ENCODE data around the gene MTHFD1. TPM values are rescaled to one million over a fixed set of nuclear protein-coding genes. Genes with fewer than 3 reads are reported as not detected.

Gene MTHFD1
- total RNA-seq, 4 donors from 2014 or later = 21.5 to 42.0 (median 33.0) TPM

DNA sequence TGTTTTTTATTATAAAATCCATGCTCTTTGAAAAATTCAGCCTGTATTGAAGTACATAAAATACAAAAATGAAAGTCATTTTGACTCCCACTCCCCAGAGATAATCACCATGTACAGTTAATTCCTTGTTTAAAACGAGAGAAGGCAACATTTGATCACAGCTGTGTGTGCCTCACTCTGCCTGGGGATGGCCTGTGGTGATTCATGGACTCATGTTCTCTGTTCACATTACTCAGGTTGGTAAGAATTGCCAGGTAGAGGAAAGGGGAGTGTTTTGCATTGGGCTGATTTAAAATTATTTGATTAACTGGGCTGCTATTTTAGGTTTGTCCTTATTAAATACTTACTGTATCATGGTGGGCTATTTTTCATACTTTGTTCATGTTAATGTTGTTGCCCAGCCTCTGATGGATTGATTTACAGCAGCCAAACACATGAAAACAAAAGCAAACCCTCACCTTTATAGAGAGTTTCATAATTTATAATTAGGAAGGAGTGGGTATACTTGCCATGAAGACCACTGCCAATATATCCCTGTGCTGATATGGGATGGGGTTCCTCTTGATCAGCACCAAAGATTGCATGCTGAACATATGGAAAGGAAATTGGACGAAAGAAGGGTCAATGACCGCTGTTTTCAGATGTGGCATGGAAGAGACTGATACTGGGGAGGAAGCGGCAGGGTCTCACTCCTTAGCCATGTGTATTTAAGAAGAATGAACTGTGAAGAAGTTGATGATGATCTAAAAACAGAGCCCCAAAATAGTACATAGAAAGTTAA, 119.4 kb downstream of the MTHFD1 start:
- H3K36me3 ChIP-seq = no peaks in the 10 kb centered on the region
- no peak for DNase-seq (ENCODE audit: low spot score in 2 of 2)
- H3K4me1 ChIP-seq = peaks cover 70% of the 10 kb centered on the region
- H3K4me3 ChIP-seq = no peak overlapping the region
- TF ChIP-seq, protein P1, sequence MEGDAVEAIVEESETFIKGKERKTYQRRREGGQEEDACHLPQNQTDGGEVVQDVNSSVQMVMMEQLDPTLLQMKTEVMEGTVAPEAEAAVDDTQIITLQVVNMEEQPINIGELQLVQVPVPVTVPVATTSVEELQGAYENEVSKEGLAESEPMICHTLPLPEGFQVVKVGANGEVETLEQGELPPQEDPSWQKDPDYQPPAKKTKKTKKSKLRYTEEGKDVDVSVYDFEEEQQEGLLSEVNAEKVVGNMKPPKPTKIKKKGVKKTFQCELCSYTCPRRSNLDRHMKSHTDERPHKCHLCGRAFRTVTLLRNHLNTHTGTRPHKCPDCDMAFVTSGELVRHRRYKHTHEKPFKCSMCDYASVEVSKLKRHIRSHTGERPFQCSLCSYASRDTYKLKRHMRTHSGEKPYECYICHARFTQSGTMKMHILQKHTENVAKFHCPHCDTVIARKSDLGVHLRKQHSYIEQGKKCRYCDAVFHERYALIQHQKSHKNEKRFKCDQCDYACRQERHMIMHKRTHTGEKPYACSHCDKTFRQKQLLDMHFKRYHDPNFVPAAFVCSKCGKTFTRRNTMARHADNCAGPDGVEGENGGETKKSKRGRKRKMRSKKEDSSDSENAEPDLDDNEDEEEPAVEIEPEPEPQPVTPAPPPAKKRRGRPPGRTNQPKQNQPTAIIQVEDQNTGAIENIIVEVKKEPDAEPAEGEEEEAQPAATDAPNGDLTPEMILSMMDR (IDR thresholded peaks at IDR 0.05) = no peak
- TF ChIP-seq POLR2A (IDR thresholded peaks at IDR 0.05) (no peak), POLR2AphosphoS5 (IDR thresholded peaks at IDR 0.05) (no peak), EP300 (IDR thresholded peaks at IDR 0.05) (no peak)
- no peaks in the 10 kb centered on the region for H3K9me3 ChIP-seq
- WGBS = 66% methylated on average over 4 of the region's 4 CpGs
- H3K27me3 ChIP-seq = no peaks in the 10 kb centered on the region
- H3K27ac ChIP-seq = peak overlapping the region; percentile 19

DNA sequence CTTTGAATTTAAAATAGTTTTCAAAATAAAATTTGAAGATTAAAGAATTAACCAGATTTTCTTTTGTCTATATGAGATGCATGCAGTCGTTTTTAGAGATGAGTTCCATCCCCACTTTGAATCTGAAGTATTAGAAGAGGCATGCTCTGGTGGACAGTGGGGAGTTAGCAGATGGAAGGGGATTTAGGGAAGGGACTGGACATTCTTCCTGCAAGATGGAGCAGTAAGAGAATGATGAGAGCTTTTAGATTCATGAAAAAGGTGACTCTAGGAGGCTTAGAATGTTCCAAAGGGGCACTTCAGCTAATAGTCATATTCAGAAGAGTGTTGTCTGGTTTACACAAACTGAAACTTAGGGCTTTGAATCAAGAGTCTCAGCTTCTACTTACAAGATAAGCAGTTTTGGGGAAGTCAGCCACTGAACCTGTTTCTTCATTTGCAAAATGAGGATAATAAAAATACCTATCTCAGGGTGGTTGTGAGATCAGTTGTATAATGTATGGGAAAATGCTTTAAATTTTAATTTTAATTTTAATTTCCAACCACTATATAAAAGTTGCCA, 120.1 kb downstream of the MTHFD1 start:
- Histone ChIP-seq H3K4me1 (peaks cover 74% of the 10 kb centered on the region), H3K27ac (no peak overlapping the region)

DNA sequence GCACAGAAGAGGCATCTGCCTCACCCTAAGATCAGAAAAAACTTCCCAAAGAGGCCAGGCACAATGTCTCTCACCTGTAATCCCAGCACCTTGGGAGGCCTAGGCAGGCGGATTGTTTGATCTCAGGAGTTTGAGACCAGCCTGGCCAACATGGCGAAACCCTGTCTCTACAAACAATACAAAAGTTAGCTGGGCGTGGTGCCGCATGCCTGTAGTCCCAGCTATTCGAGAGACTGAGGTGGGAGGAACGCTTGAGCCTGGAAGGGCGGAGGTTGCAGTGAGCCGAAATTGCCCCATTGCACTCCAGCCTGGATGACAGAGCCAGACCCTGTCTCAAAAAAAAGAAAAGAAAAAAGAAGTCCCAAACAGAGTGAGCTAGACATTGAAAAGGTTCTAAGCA, 120.9 kb downstream of the MTHFD1 start:
- Histone ChIP-seq H3K27ac (no peak overlapping the region), H3K36me3 (no peaks in the 10 kb centered on the region), H3K4me1 (peaks cover 81% of the 10 kb centered on the region), H3K9me3 (no peaks in the 10 kb centered on the region), H3K4me3 (no peak overlapping the region), H3K27me3 (no peaks in the 10 kb centered on the region)
- WGBS = 64% methylated on average over 7 of the region's 8 CpGs
- TF ChIP-seq POLR2AphosphoS5 (IDR thresholded peaks at IDR 0.05) (no peak), EP300 (IDR thresholded peaks at IDR 0.05) (no peak), POLR2A (IDR thresholded peaks at IDR 0.05) (no peak)
- TF ChIP-seq, protein P1 (IDR thresholded peaks at IDR 0.05) = no peak
- no peak for DNase-seq (ENCODE audit: low spot score in 2 of 2)

More for the DNA sequence above, 120.1 kb downstream of the MTHFD1 start:
- Histone ChIP-seq H3K27me3 (no peaks in the 10 kb centered on the region), H3K9me3 (no peaks in the 10 kb centered on the region), H3K4me3 (no peak overlapping the region), H3K36me3 (no peaks in the 10 kb centered on the region)
- no peak for DNase-seq (ENCODE audit: low spot score in 2 of 2)
- no peak for TF ChIP-seq POLR2A (IDR thresholded peaks at IDR 0.05)
- no peak for TF ChIP-seq POLR2AphosphoS5 (IDR thresholded peaks at IDR 0.05)
- no peak for TF ChIP-seq EP300 (IDR thresholded peaks at IDR 0.05)
- TF ChIP-seq, protein P1 (IDR thresholded peaks at IDR 0.05) = no peak
- 40% methylated on average over 1 of the region's 1 CpG for WGBS

Other genes starting within 250 kb of the MTHFD1 start
- 1 to 10 TPM in 2 of 4 donors, under 1 TPM in 1, not detected in 1; 0.38 to 1.4 (median 1.1) TPM for gene ESR2, start 94.0 kb upstream of the MTHFD1 start, total RNA-seq
- gene AKAP5, start 77.1 kb downstream of the MTHFD1 start, total RNA-seq = under 1 TPM; 0.08 to 0.56 (median 0.34) TPM
- gene ZBTB25, start 115.5 kb downstream of the MTHFD1 start, total RNA-seq = 10 to 100 TPM in 3 of 4 donors, 1 to 10 TPM in 1; 5.9 to 29.9 (median 11.4) TPM
- gene ZBTB1, start 116.4 kb downstream of the MTHFD1 start, total RNA-seq = 100 to 1,000 TPM in 1 of 4 donors, 10 to 100 TPM in 3; 33.4 to 129 (median 59.8) TPM
- 10 to 100 TPM; 70.8 to 98.0 (median 91.6) TPM for gene HSPA2, start 152.4 kb downstream of the MTHFD1 start, total RNA-seq
- 1 to 10 TPM in 2 of 4 donors, under 1 TPM in 1, not detected in 1; 0.72 to 2.7 (median 1.5) TPM for gene PPP1R36, start 161.6 kb downstream of the MTHFD1 start, total RNA-seq

Measured in suprapubic skin (tissue), 4 donors.